ENCODE results near the gene PTAFR. TPM values are rescaled to one million over a fixed set of nuclear protein-coding genes. Genes with fewer than 3 reads are reported as not detected.
A peak's percentile ranks its signal among the peaks of the same experiment; 100 is the strongest.

PTAFR gene
- total and polyA plus RNA-seq, 2 donors (not counting 1 experiment from before 2014, with no cell fraction given) = 5.9 to 6.2 TPM

DNA sequence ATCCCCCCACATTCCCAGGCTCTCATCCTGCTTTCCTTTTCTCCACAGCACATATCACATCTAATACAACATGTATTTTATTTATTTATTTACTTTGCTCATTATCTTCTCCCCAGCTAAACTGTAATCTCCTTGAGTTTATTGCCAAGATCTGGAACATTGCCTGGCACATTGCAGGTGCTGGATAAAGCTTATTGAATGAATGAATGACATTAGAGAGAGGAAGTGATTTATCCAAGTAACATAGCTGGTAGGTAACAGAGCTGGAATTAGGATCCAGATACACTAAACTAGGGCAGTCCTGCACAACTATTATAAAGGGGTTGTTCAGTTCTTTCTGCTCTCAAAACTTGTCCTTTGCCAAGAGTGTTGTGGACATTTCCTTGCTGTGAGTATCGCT is 8.6 kb upstream of the PTAFR start:
- no peak overlapping the region for H3K9ac ChIP-seq (ENCODE audit: low read length)
- no peaks in the 10 kb centered on the region for H3K27me3 Mint-ChIP-seq
- no peaks in the 10 kb centered on the region for H4K20me1 ChIP-seq (ENCODE audit: control insufficient read depth, insufficient read depth, low read length, poor library complexity, severe bottlenecking)
- no peaks in the 10 kb centered on the region for H3K36me3 ChIP-seq (replicated peaks in 1 of 2; ENCODE audit: control extremely low read depth in 1 of 2, control insufficient read depth in 1 of 2, extremely low read depth in 1 of 2, insufficient read depth in 2 of 2, low read length in 1 of 2)
- ATAC-seq (ENCODE audit: low read depth) (no peak), DNase-seq (no peak)
- H3K4me1 Mint-ChIP-seq = peaks cover 25% of the 10 kb centered on the region
- H2AFZ ChIP-seq (ENCODE audit: insufficient read depth, low read depth, low read length, poor library complexity, severe bottlenecking) = no peak overlapping the region
- ChIA-PET CTCF (interaction anchor here (4.3 kb wide), 1 partner anchor 96 kb away, joined by 40 read pairs; the partner anchor contains the start of gene EYA3), POLR2A (no interaction called here)
- H3K9me3 ChIP-seq (ENCODE audit: control extremely low read depth in 1 of 3, control insufficient read depth in 2 of 3, insufficient read depth in 1 of 3, low read length in 2 of 3) = no peaks in the 10 kb centered on the region
- 100% methylated on average over 1 of the region's 1 CpG for WGBS (ENCODE audit: insufficient coverage)
- no peak overlapping the region for H3K4me2 ChIP-seq (replicated peaks; ENCODE audit: low read depth, low read length, poor library complexity, severe bottlenecking)
- no peaks in the 10 kb centered on the region for H3K27me3 ChIP-seq (replicated peaks in 1 of 4; ENCODE audit: control extremely low read depth in 1 of 4, control insufficient read depth in 3 of 4, insufficient read depth in 4 of 4, low read length in 3 of 4)
- H3K4me3 Mint-ChIP-seq = no peak overlapping the region
- no peak for TF ChIP-seq EZH2 (IDR thresholded peaks at IDR 0.05; ENCODE audit: borderline replicate concordance, insufficient read depth, low read depth, low read length, poor library complexity, severe bottlenecking)
- TF ChIP-seq, protein P1, sequence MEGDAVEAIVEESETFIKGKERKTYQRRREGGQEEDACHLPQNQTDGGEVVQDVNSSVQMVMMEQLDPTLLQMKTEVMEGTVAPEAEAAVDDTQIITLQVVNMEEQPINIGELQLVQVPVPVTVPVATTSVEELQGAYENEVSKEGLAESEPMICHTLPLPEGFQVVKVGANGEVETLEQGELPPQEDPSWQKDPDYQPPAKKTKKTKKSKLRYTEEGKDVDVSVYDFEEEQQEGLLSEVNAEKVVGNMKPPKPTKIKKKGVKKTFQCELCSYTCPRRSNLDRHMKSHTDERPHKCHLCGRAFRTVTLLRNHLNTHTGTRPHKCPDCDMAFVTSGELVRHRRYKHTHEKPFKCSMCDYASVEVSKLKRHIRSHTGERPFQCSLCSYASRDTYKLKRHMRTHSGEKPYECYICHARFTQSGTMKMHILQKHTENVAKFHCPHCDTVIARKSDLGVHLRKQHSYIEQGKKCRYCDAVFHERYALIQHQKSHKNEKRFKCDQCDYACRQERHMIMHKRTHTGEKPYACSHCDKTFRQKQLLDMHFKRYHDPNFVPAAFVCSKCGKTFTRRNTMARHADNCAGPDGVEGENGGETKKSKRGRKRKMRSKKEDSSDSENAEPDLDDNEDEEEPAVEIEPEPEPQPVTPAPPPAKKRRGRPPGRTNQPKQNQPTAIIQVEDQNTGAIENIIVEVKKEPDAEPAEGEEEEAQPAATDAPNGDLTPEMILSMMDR (IDR thresholded peaks at IDR 0.05) = no peak
- no peak overlapping the region for H3K4me3 ChIP-seq (ENCODE audit: control extremely low read depth in 1 of 5, extremely low read depth in 1 of 5, insufficient read depth in 1 of 5, low read depth in 2 of 5, low read length in 4 of 5)
- H3K79me2 ChIP-seq (ENCODE audit: control insufficient read depth, insufficient read depth, low read length) = no peaks in the 10 kb centered on the region
- H3K27ac ChIP-seq (ENCODE audit: low read length in 2 of 2) = no peak overlapping the region
- intact Hi-C loops (cut with micrococcal nuclease) = no loop called here
- no peak overlapping the region for H3K27ac Mint-ChIP-seq
- no peaks in the 10 kb centered on the region for H3K9me3 Mint-ChIP-seq (ENCODE audit: insufficient read depth)
- H3K4me1 ChIP-seq (ENCODE audit: control insufficient read depth in 2 of 2, insufficient read depth in 2 of 2, low read length in 2 of 2) = peaks cover 15 to 18% of the 10 kb centered on the region in 2 donors

DNA sequence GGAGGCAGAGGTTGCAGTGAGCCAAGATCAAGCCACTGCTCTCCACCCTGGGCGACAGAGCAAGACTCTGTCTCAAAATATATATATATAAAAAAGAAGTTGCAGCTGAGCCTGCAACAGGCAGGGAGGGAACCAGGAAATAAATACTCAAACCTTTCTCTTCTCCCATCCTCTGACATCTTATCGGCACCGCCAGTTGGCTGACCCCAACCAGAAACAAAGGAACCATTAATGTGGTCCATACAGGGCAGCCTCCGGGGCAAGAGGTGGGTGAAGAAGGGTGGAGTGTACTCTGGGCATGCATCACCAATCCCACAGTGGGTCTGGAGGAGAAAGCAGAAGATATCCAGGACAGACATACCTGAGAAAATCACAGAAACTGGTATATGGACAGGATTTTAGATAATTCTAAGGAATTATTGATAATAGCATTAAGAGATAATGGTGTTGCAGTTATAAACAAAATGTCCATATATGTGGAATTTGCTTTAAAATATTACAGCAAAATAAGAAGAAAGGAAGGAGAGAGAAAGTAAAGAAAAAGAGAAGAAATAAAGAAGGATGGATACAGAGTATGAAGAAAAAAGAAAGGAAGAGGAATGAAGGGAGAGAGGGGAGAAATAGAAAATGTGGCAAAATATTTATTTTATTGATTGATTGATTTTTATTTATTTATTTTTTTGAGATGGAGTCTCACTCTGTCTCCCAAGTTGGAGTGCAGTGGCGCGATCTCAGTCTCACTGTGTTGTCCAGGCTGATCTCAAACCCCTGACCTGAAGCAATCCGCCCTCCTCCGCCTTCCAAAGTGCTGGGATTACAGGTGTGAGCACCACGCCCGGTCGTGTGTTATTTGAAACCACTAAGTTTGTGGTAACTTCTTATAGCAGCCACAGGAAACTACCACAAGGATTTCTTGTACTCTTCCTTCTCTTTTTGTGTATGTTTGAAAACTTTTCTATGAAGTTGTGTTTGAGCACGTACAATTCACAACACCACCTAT is 4.1 kb upstream of the PTAFR start:
- Histone ChIP-seq H2AFZ (ENCODE audit: insufficient read depth, low read depth, low read length, poor library complexity, severe bottlenecking) (peak overlapping the region; percentile 14), H4K20me1 (ENCODE audit: control insufficient read depth, insufficient read depth, low read length, poor library complexity, severe bottlenecking) (no peaks in the 10 kb centered on the region), H3K4me3 (ENCODE audit: control extremely low read depth in 1 of 5, extremely low read depth in 1 of 5, insufficient read depth in 1 of 5, low read depth in 2 of 5, low read length in 4 of 5) (no peak overlapping the region), H3K4me1 (ENCODE audit: control insufficient read depth in 2 of 2, insufficient read depth in 2 of 2, low read length in 2 of 2) (peaks cover 45 to 53% of the 10 kb centered on the region in 2 donors), H3K9me3 (ENCODE audit: control extremely low read depth in 1 of 3, control insufficient read depth in 2 of 3, insufficient read depth in 1 of 3, low read length in 2 of 3) (no peaks in the 10 kb centered on the region), H3K27ac (ENCODE audit: low read length in 2 of 2) (no peak overlapping the region), H3K27me3 (replicated peaks in 1 of 4; ENCODE audit: control extremely low read depth in 1 of 4, control insufficient read depth in 3 of 4, insufficient read depth in 4 of 4, low read length in 3 of 4) (no peaks in the 10 kb centered on the region), H3K36me3 (replicated peaks in 1 of 2; ENCODE audit: control extremely low read depth in 1 of 2, control insufficient read depth in 1 of 2, extremely low read depth in 1 of 2, insufficient read depth in 2 of 2, low read length in 1 of 2) (no peaks in the 10 kb centered on the region), H3K4me2 (replicated peaks; ENCODE audit: low read depth, low read length, poor library complexity, severe bottlenecking) (peak overlapping the region; percentile 42), H3K9ac (ENCODE audit: low read length) (no peak overlapping the region), H3K79me2 (ENCODE audit: control insufficient read depth, insufficient read depth, low read length) (peaks cover 11% of the 10 kb centered on the region)
- DNase-seq = peak; percentile 23
- peak overlapping the region; percentile 35 for H3K4me3 Mint-ChIP-seq
- H3K9me3 Mint-ChIP-seq (ENCODE audit: insufficient read depth) = no peaks in the 10 kb centered on the region
- intact Hi-C loops (cut with micrococcal nuclease) = no loop called here
- peak overlapping the region; percentile 47 for H3K27ac Mint-ChIP-seq
- POLR2A ChIA-PET = no interaction called here
- ATAC-seq (ENCODE audit: low read depth) = no peak
- WGBS (ENCODE audit: insufficient coverage) = 0% methylated on average over 2 of the region's 12 CpGs
- CTCF ChIA-PET = no interaction called here
- TF ChIP-seq, protein P1 (IDR thresholded peaks at IDR 0.05) = no peak
- no peak for TF ChIP-seq EZH2 (IDR thresholded peaks at IDR 0.05; ENCODE audit: borderline replicate concordance, insufficient read depth, low read depth, low read length, poor library complexity, severe bottlenecking)
- no peaks in the 10 kb centered on the region for H3K27me3 Mint-ChIP-seq
- H3K4me1 Mint-ChIP-seq = peaks cover 63% of the 10 kb centered on the region

Measured in B cell (primary cell).